Colon (tissue), 2 donors: ENCODE results near the gene UNC93A.
"Not testable (repeated sequence)": the region's sequence is repeated elsewhere in the genome, so short reads cannot be mapped to it uniquely, and the experiment has no call there.

Source experiments
- FAIRE-seq: peaks from 2 replicates; lab custom pipeline; 2012; peaks lifted over from hg19 to GRCh38; lab: Jason Lieb, UNC
- donor health status: control.
- donor health status: control.

The UNC93A gene

DNA sequence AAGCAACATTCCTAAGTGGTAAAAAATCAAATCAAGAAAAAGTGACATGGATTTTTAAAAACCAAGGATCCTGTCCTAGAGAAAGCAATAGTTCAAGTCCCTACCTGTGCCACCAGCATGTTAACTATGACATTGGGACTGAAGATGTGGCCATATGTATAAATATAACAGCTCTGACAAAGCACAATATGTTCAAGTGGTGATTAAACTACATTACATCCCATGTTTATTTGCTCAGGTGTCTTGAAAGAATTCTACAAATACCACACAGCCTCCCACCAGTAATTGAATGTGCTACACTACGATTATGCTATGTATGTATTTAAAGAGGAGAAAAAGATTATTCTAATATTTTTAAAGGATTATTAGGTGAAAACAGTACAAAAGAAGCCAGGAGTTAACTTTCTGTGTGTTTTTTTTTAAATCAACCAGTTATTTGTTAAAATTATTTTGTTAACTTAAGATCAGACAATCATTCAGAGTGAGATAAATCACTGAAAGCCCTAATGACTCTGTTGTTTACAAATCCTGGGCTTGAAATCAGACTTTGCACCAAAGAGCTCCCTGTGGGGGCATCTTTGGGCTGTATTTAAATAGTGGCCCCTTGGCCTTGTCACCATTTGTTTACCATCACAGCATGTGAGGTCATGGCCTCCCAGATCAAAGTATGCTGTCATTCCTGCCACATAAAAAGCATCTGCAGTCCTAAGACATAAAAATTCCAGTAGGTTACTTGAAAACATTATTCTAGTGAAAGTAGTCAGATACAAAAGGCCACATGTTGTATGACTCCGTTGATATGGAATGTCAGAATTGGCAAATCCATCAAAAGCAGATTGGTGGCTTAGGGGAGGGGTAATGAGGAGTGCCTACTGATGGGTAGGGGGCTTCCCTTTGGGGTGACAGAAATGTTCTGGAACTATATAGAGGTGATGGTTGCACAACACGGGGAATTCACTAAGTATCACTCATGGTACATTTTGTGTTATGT, 50.8 kb downstream of the UNC93A start:
- no peak for FAIRE-seq

DNA sequence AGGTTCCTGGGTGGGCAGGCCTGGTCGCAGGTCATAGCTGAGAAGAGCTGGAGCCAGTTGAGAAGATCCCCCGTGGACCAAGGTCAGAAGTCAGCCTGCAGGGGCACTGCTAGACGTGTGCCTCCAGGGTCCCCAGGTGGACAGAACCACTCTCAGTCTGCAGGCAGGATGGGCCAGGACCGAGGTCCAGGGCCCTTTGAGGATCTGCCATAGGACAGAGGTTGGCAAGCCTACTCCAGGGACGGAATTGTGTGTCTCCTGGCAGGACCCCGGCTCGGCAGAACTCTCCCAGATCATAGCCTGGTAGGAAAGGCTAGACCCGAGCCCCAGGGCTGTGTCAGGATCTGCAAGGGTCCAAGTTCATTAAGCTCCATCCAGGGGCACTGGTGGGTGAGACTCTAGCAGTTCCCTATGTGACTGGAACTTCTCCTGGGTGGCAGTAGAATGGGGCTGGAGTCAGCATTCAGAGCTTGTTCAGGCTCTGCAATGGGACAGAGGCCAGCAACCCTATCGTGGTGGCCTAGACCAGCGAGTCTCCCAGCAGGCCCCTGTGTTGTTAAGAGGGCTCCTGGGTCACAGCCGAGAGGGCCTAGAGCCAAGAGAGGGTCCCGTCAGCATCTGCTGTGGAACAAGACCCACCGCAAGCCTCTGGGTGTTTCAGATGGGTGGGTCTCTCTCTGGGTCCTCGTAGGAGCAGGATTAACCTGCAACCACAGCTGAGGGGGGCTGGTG, 51.9 kb downstream of the UNC93A start:
- FAIRE-seq: no peak

DNA sequence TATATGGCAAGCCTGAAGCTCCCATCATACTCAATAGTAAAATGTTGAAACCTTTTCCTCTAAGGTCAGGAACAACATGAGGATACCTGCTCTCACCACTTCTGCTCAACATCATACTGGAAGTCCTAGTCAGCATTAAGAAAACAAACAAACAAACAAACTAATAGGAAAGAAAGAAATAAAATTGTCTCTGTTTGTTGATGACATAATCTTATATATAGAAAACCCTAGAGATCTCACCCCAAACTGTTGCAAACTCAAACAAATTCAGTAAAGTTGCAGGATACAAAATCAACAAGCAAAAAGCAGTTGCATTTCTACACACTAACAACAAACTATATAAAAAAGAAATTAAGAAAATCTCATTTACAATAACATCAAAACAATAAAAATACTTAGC, 54.2 kb downstream of the UNC93A start:
- no peak for FAIRE-seq

DNA sequence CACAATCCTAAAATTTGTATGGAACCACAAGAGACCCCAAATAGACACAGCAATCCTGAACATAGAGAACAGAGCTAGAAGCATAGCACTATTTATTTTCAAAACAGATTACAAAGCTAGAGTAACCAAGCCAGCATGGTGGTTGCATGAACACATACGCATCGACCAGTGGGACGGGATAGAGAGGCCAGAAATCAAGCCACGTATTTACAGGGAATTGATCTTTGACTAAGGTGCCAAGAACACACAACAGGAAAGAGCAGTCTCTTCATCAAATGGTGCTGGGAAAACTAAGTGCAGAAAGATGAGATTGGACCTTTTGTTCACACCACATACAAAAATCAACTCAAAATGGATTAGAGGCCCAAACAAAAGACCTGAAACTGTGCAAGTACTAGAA, 54.8 kb downstream of the UNC93A start:
- FAIRE-seq: no peak

DNA sequence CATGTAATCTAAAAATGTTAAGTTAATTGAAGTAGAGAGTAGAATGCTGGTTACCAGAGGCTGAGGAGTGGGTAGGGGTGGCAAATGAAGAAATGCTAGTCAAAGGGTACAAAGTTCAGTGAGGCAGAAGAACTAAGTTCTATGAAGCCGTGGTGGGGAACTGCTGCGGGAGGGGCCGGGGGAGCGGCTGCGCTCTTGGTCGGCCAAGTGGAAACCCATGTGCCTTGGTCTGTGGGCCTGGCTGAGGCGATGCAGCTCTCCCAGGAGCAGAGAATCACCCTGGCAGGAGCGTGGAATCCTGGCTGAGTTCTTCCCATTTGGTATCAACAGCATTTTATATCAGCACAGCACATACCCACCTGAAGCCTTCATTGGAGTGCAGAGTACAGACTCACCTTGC, 56.1 kb downstream of the UNC93A start:
- no peak for FAIRE-seq

DNA sequence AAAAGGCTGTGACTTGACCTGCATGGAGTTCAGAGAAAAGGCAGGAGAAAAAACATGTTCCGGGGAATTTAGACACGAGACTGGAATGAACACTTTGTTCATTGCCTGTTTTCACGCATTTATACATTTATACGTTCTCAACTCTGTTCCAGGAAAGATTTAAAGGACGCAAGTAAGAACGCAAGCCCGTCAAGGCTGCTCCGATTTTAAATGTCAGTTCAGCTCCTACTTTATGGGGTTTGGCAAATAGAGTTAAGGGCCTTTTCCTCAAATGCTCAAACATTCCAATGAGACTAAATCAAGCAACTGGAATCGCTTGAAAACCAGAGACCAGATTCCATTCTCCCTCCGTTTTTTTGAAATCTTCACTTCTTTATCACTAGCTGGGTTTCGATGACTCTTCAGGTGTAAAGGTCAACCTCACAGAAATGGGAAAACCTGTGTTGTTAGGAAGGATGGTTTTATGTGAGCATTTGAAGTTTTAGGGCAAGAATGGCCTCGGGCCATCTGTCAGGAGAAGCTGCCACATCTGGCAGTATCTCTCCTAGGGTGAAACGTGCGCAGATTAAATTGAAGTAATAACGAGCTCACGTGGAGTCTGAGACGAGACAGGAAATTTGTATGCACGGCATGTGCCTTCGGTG, 58.6 kb downstream of the UNC93A start:
- no peak for FAIRE-seq

DNA sequence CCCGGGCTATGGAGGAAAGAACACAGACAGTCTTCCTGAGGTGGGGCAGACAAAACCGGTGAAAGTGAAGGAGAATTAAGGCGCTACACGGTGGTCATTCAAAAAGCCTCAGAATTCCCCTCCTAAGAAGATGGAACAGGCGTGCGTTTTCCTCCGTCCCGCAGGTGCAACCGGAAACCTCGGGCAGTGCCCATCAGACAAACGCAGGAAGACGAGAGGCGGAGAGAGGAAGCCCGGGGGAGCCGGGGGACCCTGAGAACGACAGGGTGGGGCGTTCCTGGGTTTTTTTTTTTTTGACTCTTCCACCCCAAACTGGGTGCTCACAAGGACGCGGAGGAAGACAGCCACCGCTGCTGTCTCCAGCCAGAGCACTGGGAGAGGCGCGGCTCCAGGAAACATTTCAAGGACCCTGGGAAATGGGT, 59.2 kb downstream of the UNC93A start:
- no peak for FAIRE-seq

DNA sequence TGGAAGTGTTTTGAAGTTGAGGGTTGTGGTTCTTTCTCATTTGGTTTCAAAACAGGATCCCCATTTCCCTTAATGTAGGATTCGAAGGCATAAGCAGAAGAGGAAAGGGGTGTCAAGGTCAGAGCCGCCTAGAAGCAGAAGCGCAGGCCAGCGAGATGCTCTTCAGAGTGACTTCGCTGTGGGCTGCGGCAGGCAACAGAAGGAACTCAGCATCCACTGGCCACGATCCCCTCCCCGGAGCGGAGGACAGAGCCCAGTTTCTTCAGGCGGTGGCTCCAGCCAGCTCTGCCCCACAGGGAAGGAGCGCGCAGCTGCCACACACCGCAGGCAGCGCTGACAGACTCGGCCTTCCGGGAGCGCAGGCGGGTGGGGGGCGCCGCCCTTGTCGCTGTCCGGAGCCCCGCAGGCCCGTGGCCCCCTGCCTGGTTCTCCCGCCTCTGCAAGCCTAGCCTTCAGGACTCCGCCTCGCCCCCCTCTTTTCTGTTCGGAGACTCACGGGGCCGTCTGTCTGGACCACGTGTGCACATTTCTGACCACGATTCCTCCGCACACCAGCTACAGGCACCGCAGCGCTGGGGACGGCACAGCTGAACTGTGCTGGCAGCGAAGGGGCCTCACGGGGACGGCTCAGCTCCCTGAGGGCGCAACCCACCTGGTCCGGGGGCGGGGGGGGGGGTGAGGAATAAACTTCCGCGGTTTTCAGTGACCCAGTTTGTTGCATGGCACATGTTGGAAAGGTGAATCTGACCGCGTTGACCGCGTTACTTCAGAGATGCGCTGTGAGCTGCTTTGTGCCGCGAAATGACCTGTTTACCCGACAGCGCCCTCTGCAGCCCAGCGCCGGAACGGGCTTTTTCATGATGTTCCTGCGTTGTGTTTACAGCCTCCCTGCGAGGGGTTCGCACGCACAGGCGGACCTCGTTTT, 59.9 kb downstream of the UNC93A start:
- no peak for FAIRE-seq

DNA sequence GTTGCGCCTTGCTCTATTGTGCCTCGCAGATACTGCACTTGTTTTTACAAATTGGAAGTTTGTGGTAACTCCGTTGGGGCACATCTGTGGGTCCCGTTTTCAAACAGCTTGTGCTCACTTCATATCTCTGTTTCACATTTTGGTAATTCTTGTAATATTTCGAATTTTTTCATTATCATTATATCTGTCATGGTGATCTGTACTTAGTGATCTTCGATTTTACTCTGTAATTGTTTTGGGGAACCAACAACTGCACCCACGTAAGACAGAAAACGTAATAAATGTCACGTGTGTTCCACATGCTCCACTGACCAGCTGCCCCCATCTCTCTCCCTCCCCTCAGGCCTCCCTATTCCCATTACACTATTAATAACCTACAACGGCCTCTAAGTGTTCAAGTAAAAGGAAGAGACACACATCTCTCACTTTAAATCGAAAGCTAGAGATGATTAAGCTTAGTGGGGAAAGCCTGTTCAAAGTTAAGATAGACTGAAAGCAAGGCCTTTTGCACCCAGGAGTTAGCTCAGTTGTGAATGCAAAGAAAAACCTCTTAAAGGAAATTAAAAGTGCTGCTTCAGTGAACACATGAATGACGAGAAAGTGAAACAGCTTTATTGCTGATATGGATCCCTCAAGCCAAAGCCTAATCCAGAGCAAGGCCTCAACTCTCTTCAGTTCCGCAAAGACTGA, 60.7 kb downstream of the UNC93A start:
- no peak for FAIRE-seq

DNA sequence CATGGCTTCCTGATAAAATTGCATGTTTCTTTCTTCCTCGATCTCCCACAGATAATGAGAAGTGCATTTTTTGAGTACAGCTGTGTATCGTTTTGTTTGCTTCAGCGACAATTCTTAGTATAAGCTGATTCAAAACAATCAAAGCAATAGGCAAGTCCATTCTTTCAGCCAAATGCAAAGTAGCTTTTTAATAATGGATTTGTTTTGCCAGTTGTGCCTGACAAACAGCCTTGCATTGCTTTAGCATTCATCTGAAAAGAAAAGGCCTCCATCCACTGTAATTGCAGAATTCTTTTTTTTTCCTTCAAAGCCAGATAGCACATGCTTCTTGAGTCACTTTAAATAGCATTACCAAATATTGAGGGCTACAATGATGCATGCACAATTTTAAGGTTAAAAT, 65.8 kb downstream of the UNC93A start:
- FAIRE-seq: no peak

DNA sequence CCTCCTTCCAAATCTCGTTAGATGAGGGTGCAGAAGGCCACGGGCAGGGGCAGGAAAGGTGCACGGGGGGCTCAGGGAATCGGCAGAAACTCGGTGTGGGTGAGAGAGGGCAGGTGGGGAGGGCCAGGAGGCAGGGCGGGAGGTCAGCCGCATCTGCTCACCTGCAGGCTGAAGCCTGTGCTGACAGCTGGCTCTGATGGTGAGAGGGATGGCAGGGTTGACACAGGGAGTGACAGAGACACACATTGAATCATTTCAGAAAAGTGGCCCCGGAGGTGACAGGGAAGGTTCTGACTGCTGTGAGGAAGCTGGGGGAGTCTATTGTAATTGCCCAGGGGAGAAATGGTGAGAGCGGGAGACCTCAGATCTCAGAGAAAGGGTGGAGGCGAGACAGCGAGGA, 67.3 kb downstream of the UNC93A start:
- FAIRE-seq: not testable (repeated sequence)

DNA sequence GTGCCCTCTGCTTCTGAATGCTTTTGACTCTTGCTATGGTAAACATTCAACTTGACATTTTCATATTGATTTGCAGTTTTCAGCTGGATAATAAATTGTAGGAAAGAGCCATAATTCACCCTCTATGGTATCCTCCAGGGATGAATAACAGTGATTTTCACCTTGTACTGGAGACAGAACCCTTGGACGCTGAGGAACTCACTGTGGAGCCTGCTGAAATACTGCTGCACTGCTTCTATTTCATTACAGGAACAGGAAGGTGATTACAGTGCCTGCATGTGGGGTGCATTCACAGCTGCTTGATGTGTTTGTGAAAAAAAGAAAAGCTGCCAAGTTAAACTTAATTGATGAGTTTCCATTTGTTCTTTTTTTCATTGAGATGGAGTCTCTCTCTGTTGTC, 70.1 kb downstream of the UNC93A start:
- FAIRE-seq: not testable (repeated sequence)
